Measurements from ENCODE around the gene RPP25. TPM values are rescaled to one million over a fixed set of nuclear protein-coding genes. Genes with fewer than 3 reads are reported as not detected.

Gene RPP25
- total RNA-seq, 4 donors from 2014 or later, result 6.9 to 14.4 (median 9.4) TPM

- ATAC-seq (ENCODE audit: low FRiP score) (peak; percentile 96), DNase-seq (ENCODE audit: low spot score) (peak; percentile 91)
- no peak for TF ChIP-seq CTCF (IDR thresholded peaks at IDR 0.05)
Measured at GRCh38 chr15:74995182-74995778, 38.7 kb upstream of the RPP25 start, which contains the start of gene SCAMP5. Gene SCAMP5, plus strand, starts transcription at chr15:74995563. Its CDS starts 16,277 bp downstream, at chr15:75011840.

- no peak for DNase-seq (ENCODE audit: low spot score)
- no peak for ATAC-seq (ENCODE audit: low FRiP score)
Measured at GRCh38 chr15:74994685-74995084, 38.1 kb upstream of the RPP25 start.

GRCh38 chr15:74994236-74994635, 37.7 kb upstream of the RPP25 start:
- TF ChIP-seq CTCF (IDR thresholded peaks at IDR 0.05), result no peak
- ATAC-seq (ENCODE audit: low FRiP score) (no peak), DNase-seq (ENCODE audit: low spot score) (no peak)

More at GRCh38 chr15:74994685-74995084, 38.1 kb upstream of the RPP25 start:
- no peak for TF ChIP-seq CTCF (IDR thresholded peaks at IDR 0.05)

- TF ChIP-seq CTCF (IDR thresholded peaks at IDR 0.05), result no peak
- no peak for DNase-seq (ENCODE audit: low spot score)
- no peak for ATAC-seq (ENCODE audit: low FRiP score)
Measured at GRCh38 chr15:74992619-74993018, 36.0 kb upstream of the RPP25 start.

- TF ChIP-seq CTCF (IDR thresholded peaks at IDR 0.05), result no peak
- no peak for DNase-seq (ENCODE audit: low spot score)
- ATAC-seq (ENCODE audit: low FRiP score), result no peak
Measured at GRCh38 chr15:74989527-74989926, 33.0 kb upstream of the RPP25 start.

- no peak for ATAC-seq (ENCODE audit: low FRiP score)
- no peak for DNase-seq (ENCODE audit: low spot score)
- TF ChIP-seq CTCF (IDR thresholded peaks at IDR 0.05), result no peak
Measured at GRCh38 chr15:74988007-74988800, 31.6 kb upstream of the RPP25 start.

Measured in omental fat pad (tissue), 4 donors.